K562 (cell line): Measurements from ENCODE around the gene USP9Y. TPM values are rescaled to one million over a fixed set of nuclear protein-coding genes. Genes with fewer than 3 reads are reported as not detected.

Experiments used
- ATAC-seq: fragments of 200-7000 bp; cut with Tn5 transposase; 3 replicates; pipeline ENCODE4 v1.9.1; 2020; ENCODE audit warnings: moderate library complexity
- BruUV-seq: library from RNA; stranded (reverse); fragments of 400-500 nt; replicated peaks from 2 replicates; lab custom pipeline; 2021; lab: Mats Ljungman, UMichigan
- CTCF ChIA-PET: fragments of 300-600 bp; formaldehyde crosslinking; extraction: SDS; loops from one replicate; lab custom pipeline; 2021; ENCODE audit warnings: low intra/inter-chr PET ratio; lab: Yijun Ruan, JAX
- POLR2A ChIA-PET: fragments of 300-600, 350-650 bp; sonication (Branson Sonifier 250); formaldehyde crosslinking; extraction: SDS; loops from one replicate; lab custom pipeline; 2021; ENCODE audit warnings: antibody characterized with exemption, inconsistent platforms; lab: Yijun Ruan, JAX
- DNase-seq, 4 experiments: peaks; one replicate each; pipeline versions ENCODE4 v3.0.0 to v3.0.0-alpha.2; 2011 to 2018; ENCODE audit warnings: low spot score in 3 of 4, mixed read lengths in 3 of 4; ENCODE audit errors: extremely low read depth in 1 of 4
- FAIRE-seq: peaks from 2 replicates; lab custom pipeline; 2011; peaks lifted over from hg19 to GRCh38; lab: Jason Lieb, UNC
- H2AFZ ChIP-seq: 2 replicates; pipeline ENCODE4 v1.6.0; 2011; ENCODE audit warnings: low read depth, low read length, control low read depth, inconsistent platforms
- H3K27ac ChIP-seq: fragments of 200-600 bp; 3 replicates; pipeline ENCODE4 v1.8.0; 2011; ENCODE audit warnings: low read depth, mild to moderate bottlenecking, control low read depth, inconsistent platforms, low read length, moderate library complexity, mixed read lengths; ENCODE audit errors: extremely low read depth
- H3K27me3 ChIP-seq, 2 experiments: fragments of 300-600 bp in 1 of 2; 2 replicates in 1 of 2; 3 replicates in 1 of 2; pipeline versions ENCODE4 v1.6.0 to v1.8.0; 2011; ENCODE audit warnings: inconsistent platforms in 2 of 2, low read length in 2 of 2, mild to moderate bottlenecking in 1 of 2, mixed read lengths in 1 of 2, moderate library complexity in 1 of 2; ENCODE audit not compliant: control insufficient read depth in 2 of 2, insufficient read depth in 2 of 2
- H3K36me3 ChIP-seq: fragments of 300-600 bp; 3 replicates; pipeline ENCODE4 v1.8.0; 2011; ENCODE audit warnings: mild to moderate bottlenecking, low read length, inconsistent platforms; ENCODE audit not compliant: control insufficient read depth, insufficient read depth
- H3K4me1 ChIP-seq, 2 experiments: fragments of 200-600 bp in 1 of 2; replicated peaks in 1 of 2; 2 replicates in 1 of 2; 3 replicates in 1 of 2; pipeline versions ENCODE4 v1.5.1 to v1.8.0; 2011; ENCODE audit warnings: inconsistent platforms in 2 of 2, low read length in 2 of 2, mild to moderate bottlenecking in 1 of 2, mixed read lengths in 1 of 2, moderate library complexity in 1 of 2; ENCODE audit not compliant: control insufficient read depth in 2 of 2, insufficient read depth in 2 of 2
- H3K4me2 ChIP-seq: 2 replicates; pipeline ENCODE4 v1.6.1; 2011; ENCODE audit warnings: low read length, control low read depth, inconsistent platforms, mixed read lengths; ENCODE audit not compliant: insufficient read depth
- H3K4me3 ChIP-seq: fragments of 200-600 bp; sonication (generic), shearing (Covaris generic); 2 replicates; pipeline ENCODE4 v1.5.1; 2016; ENCODE audit warnings: control low read depth, inconsistent platforms
- H3K79me2 ChIP-seq: fragments of 200-600 bp; 3 replicates; pipeline ENCODE4 v1.8.0; 2011; ENCODE audit warnings: low read length, inconsistent platforms; ENCODE audit not compliant: control insufficient read depth, insufficient read depth
- H3K9ac ChIP-seq, 2 experiments: 2 replicates each; pipeline versions ENCODE4 v1.6.0 to v1.6.1; 2011; ENCODE audit warnings: low read depth in 2 of 2, low read length in 2 of 2, control low read depth in 1 of 2, inconsistent platforms in 1 of 2, mild to moderate bottlenecking in 1 of 2, mixed read lengths in 1 of 2; ENCODE audit not compliant: insufficient read depth in 1 of 2
- H3K9me1 ChIP-seq: one replicate; pipeline ENCODE4 v1.6.0; 2011; ENCODE audit warnings: inconsistent platforms, mild to moderate bottlenecking, low read length, moderate library complexity; ENCODE audit not compliant: control insufficient read depth, insufficient read depth
- H3K9me3 ChIP-seq: replicated peaks from 2 replicates; pipeline ENCODE4 v1.5.1; 2011; ENCODE audit warnings: low read depth, low read length, inconsistent platforms; ENCODE audit not compliant: control insufficient read depth, insufficient read depth
- H4K20me1 ChIP-seq: replicated peaks from 2 replicates; pipeline ENCODE4 v1.6.1; 2011; ENCODE audit warnings: low read length, inconsistent platforms, mixed read lengths; ENCODE audit not compliant: control insufficient read depth, insufficient read depth
- BCL6 ChIP-seq: fragments of 250-450 bp; sonication (Bioruptor Pico); IDR thresholded peaks from 2 replicates; pipeline ENCODE4 v1.4.0; 2020
- HLTF ChIP-seq: fragments of 450-650 bp; IDR thresholded peaks from 2 replicates; pipeline ENCODE4 v1.6.1; 2016
- KLF1 ChIP-seq: fragments of 450-650 bp; IDR thresholded peaks from 2 replicates; pipeline ENCODE4 v1.6.1; 2016; ENCODE audit warnings: missing genetic modification characterization, missing compliant biosample characterization
- MEIS2 ChIP-seq: fragments of 450-650 bp; IDR thresholded peaks from 2 replicates; pipeline ENCODE4 v1.6.1; 2014; ENCODE audit warnings: mild to moderate bottlenecking; ENCODE audit not compliant: partially characterized antibody
- MITF ChIP-seq: IDR thresholded peaks from 2 replicates; pipeline ENCODE4 v1.6.1; 2014; ENCODE audit warnings: antibody characterized with exemption
- TBL1XR1 ChIP-seq, 2 experiments: IDR thresholded peaks; 2 replicates each; pipeline ENCODE4 v1.6.1; 2012; ENCODE audit warnings: improper control_type of control experiment in 2 of 2, low read length in 2 of 2, mild to moderate bottlenecking in 1 of 2
- ZNF511 ChIP-seq: sonication (generic); formaldehyde crosslinking; IDR thresholded peaks from 2 replicates; pipeline ENCODE4 v1.8.0; 2022; ENCODE audit warnings: mild to moderate bottlenecking, missing genetic modification reagents
- ZNF57 ChIP-seq: fragments of 450-650 bp; formaldehyde crosslinking; IDR thresholded peaks from 2 replicates; pipeline ENCODE4 v1.4.0; 2020; ENCODE audit warnings: mild to moderate bottlenecking, moderate library complexity
- ZNF586 ChIP-seq: fragments of 450-650 bp; formaldehyde crosslinking; conservative IDR thresholded peaks from 2 replicates; pipeline ENCODE4 v1.4.0; 2020; ENCODE audit warnings: mild to moderate bottlenecking, moderate library complexity
- WGBS: fragments of 100-300 bp; shearing (Covaris generic); methylation state at CpG from one replicate; pipeline ENCODE4 v1.1.6; 2016; ENCODE audit warnings: low coverage, mixed read lengths; ENCODE audit not compliant: insufficient coverage; ENCODE audit errors: missing lambda C conversion rate; 5-methylcytosine and 5-hydroxymethylcytosine counted together
- in situ Hi-C: fragments of 300-500 bp; cut with MboI; formaldehyde crosslinking; loops from 4 replicates; pipeline ENCODE4 v1.15.0; 2018; ENCODE audit warnings: inconsistent platforms, mixed read lengths
- intact Hi-C: fragments of 100-400 bp; cut with micrococcal nuclease; formaldehyde crosslinking; loops from 2 replicates; pipeline ENCODE4 v1.14.2; 2022
- polyA plus RNA-seq, 8 experiments: library from polyadenylated mRNA; depleted of rRNA in 4 of 8; stranded (reverse) in 5 of 8; unstranded in 3 of 8; fragments of >200 nt; fragmentation: Nextera tagmentation in 2 of 8; fragmentation: Illumina TruSeq in 1 of 8; extraction: Ambion mirVana in 2 of 8; extraction: Trizol in 1 of 8; gene quantifications; 2 replicates each; pipeline versions ENCODE4 v1.2.1 to v1.2.3, GENCODE V29; 2011 to 2014; ENCODE audit warnings: inconsistent platforms in 1 of 8, missing spikeins in 1 of 8
- total RNA-seq, 7 experiments: library from RNA; depleted of rRNA in 6 of 7; stranded (reverse); fragments of >200 nt in 6 of 7; fragmentation: Illumina TruSeq in 2 of 7; extraction: Trizol in 2 of 7; gene quantifications; 2 replicates each; pipeline versions ENCODE4 v1.2.1 to v1.2.3, GENCODE V29; 2011 to 2021; ENCODE audit warnings: low replicate concordance in 1 of 7

Gene USP9Y
- total and polyA plus RNA-seq, 9 of the 15 experiments (the other 6 are each of a cell fraction or from before 2014, with no cell fraction given) = 0.13 TPM; not detected in 8

- Histone ChIP-seq H3K27me3 (no peaks in the 10 kb centered on the region), H3K9me3 (no peaks in the 10 kb centered on the region), H4K20me1 (no peaks in the 10 kb centered on the region), H3K4me3 (no peak overlapping the region), H3K4me1 (no peaks in the 10 kb centered on the region), H3K9ac (no peak overlapping the region), H3K4me2 (no peak overlapping the region), H3K27ac (no peak overlapping the region), H2AFZ (no peak overlapping the region), H3K36me3 (no peaks in the 10 kb centered on the region), H3K79me2 (no peaks in the 10 kb centered on the region), H3K9me1 (no peaks in the 10 kb centered on the region)
- intact Hi-C loops = no loop called here
- CTCF ChIA-PET = no interaction called here
- POLR2A ChIA-PET = no interaction called here
- no CpG with 5 or more reads among the region's 1 CpG for WGBS
- no peak for TF ChIP-seq ZNF57
- no peak for TF ChIP-seq ZNF586 (CRISPR knock-in tag)
- no peak for TF ChIP-seq ZNF511 (CRISPR knock-in tag)
- no peak for TF ChIP-seq MEIS2
- TF ChIP-seq BCL6 (CRISPR knock-in tag) = no peak
- TF ChIP-seq TBL1XR1 (IDR thresholded peaks at IDR 0.05; ENCODE audit: low read length in 2 of 2) = no peak
- no peak for TF ChIP-seq HLTF
- TF ChIP-seq KLF1 (tag) = no peak
- no peak for TF ChIP-seq MITF
- in situ Hi-C loops = no loop called here
- FAIRE-seq (no peak), DNase-seq (no peak), ATAC-seq (no peak)
- BruUV-seq = no TSS peak
These were observed 125.8 kb downstream of the USP9Y start for GRCh38 chrY:12826791-12827190.
